Smooth muscle cell (in vitro differentiated cells): Measurements from ENCODE around the gene UBE2H. TPM values are rescaled to one million over a fixed set of nuclear protein-coding genes. Genes with fewer than 3 reads are reported as not detected.

ENCODE experiments used
- DNase-seq: peaks from one replicate; lab custom pipeline; 2025; ENCODE audit not compliant: unreplicated experiment; lab: John Stamatoyannopoulos, UW
- H2AFZ ChIP-seq: fragments of 200-600 bp; sonication (generic); 2 replicates; pipeline ENCODE4 v1.6.0; 2016; ENCODE audit warnings: antibody characterized with exemption, low read depth, mild to moderate bottlenecking
- H3F3A ChIP-seq: fragments of 200-600 bp; sonication (generic); 2 replicates; pipeline ENCODE4 v1.6.0; 2017; ENCODE audit warnings: antibody characterized with exemption, low read depth
- H3K27ac ChIP-seq: fragments of 200-600 bp; sonication (generic); 2 replicates; pipeline ENCODE4 v1.5.1; 2016; ENCODE audit warnings: low read depth, mild to moderate bottlenecking
- H3K27me3 ChIP-seq: fragments of 200-600 bp; sonication (generic); 2 replicates; pipeline ENCODE4 v1.6.1; 2016; ENCODE audit warnings: low read depth, mild to moderate bottlenecking
- H3K36me3 ChIP-seq: fragments of 200-600 bp; sonication (generic); 2 replicates; pipeline ENCODE4 v1.5.1; 2016; ENCODE audit warnings: low read depth
- H3K4me1 ChIP-seq: fragments of 200-600 bp; sonication (generic); 2 replicates; pipeline ENCODE4 v1.5.1; 2016; ENCODE audit warnings: low read depth
- H3K4me2 ChIP-seq: fragments of 200-600 bp; sonication (generic); 2 replicates; pipeline ENCODE4 v1.6.0; 2016; ENCODE audit warnings: mild to moderate bottlenecking
- H3K4me3 ChIP-seq: fragments of 200-600 bp; sonication (generic); 2 replicates; pipeline ENCODE4 v1.5.1; 2016; ENCODE audit warnings: mild to moderate bottlenecking
- H3K79me2 ChIP-seq: fragments of 200-600 bp; sonication (generic); 2 replicates; pipeline ENCODE4 v1.6.0; 2016; ENCODE audit warnings: low read depth, mild to moderate bottlenecking
- H3K9ac ChIP-seq: fragments of 200-600 bp; sonication (generic); 2 replicates; pipeline ENCODE4 v1.6.0; 2016; ENCODE audit warnings: low read depth
- H3K9me3 ChIP-seq: fragments of 200-600 bp; sonication (generic); replicated peaks from 2 replicates; pipeline ENCODE4 v1.5.1; 2016; ENCODE audit warnings: low read depth
- H4K20me1 ChIP-seq: fragments of 200-600 bp; sonication (generic); 2 replicates; pipeline ENCODE4 v1.6.0; 2016; ENCODE audit warnings: low read depth
- WGBS: methylation state at CpG from one replicate; pipeline ENCODE4 v1.1.7; 2016; ENCODE audit warnings: low lambda C conversion rate; 5-methylcytosine and 5-hydroxymethylcytosine counted together
- polyA plus RNA-seq: library from polyadenylated mRNA; unstranded; fragments of >200 nt; fragmentation: Nextera tagmentation; extraction: Ambion mirVana; gene quantifications from 2 replicates; pipeline ENCODE4 v1.2.1, GENCODE V29; 2016
- total RNA-seq: library from RNA; depleted of rRNA; stranded (reverse); fragments of >200 nt; gene quantifications from 2 replicates; pipeline ENCODE4 v1.2.3, GENCODE V29; 2014
- TF ChIP-seq, protein P1 (sequence below): fragments of 200-600 bp; sonication (generic); IDR thresholded peaks from 2 replicates; pipeline ENCODE4 v1.5.1; 2017; ENCODE audit warnings: borderline replicate concordance, mild to moderate bottlenecking, antibody characterized with exemption; ENCODE audit not compliant: insufficient read depth, poor library complexity, severe bottlenecking

Gene UBE2H
- total and polyA plus RNA-seq, 2 experiments from 2014 or later, result 66.1 to 94.5 TPM

DNA sequence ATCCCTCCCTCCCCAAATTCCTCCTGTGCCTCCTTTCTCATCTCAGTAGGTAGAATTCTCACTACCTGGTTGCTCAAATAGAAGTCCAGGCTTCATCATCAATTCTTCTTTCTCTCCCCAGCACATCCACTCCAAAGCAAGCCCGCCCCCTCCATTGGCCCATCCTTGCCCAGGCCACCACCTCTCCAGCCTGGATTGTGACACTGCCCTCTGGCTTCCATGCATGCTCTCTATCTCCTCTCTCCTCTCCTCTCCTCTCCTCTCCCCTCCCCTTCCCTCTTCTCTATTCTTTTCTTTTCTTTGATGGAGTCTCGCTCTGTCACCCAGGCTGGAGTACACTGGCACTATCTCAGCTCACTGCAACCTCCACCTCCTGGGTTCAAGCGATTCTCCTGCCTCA lies 144.9 kb downstream of the UBE2H start:
- no peaks in the 10 kb centered on the region for H3F3A ChIP-seq
- H3K4me1 ChIP-seq, result no peaks in the 10 kb centered on the region
- no peaks in the 10 kb centered on the region for H3K27me3 ChIP-seq
- H3K4me3 ChIP-seq, result no peak overlapping the region
- TF ChIP-seq, protein P1, sequence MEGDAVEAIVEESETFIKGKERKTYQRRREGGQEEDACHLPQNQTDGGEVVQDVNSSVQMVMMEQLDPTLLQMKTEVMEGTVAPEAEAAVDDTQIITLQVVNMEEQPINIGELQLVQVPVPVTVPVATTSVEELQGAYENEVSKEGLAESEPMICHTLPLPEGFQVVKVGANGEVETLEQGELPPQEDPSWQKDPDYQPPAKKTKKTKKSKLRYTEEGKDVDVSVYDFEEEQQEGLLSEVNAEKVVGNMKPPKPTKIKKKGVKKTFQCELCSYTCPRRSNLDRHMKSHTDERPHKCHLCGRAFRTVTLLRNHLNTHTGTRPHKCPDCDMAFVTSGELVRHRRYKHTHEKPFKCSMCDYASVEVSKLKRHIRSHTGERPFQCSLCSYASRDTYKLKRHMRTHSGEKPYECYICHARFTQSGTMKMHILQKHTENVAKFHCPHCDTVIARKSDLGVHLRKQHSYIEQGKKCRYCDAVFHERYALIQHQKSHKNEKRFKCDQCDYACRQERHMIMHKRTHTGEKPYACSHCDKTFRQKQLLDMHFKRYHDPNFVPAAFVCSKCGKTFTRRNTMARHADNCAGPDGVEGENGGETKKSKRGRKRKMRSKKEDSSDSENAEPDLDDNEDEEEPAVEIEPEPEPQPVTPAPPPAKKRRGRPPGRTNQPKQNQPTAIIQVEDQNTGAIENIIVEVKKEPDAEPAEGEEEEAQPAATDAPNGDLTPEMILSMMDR, result no peak
- DNase-seq, result no peak
- no peaks in the 10 kb centered on the region for H3K36me3 ChIP-seq
- H3K79me2 ChIP-seq, result no peaks in the 10 kb centered on the region
- H3K9me3 ChIP-seq, result no peaks in the 10 kb centered on the region
- H4K20me1 ChIP-seq, result no peaks in the 10 kb centered on the region
- WGBS, result 82% methylated on average over 2 of the region's 3 CpGs
- no peak overlapping the region for H3K27ac ChIP-seq
- H2AFZ ChIP-seq, result no peak overlapping the region
- H3K9ac ChIP-seq, result no peak overlapping the region
- no peak overlapping the region for H3K4me2 ChIP-seq

DNA sequence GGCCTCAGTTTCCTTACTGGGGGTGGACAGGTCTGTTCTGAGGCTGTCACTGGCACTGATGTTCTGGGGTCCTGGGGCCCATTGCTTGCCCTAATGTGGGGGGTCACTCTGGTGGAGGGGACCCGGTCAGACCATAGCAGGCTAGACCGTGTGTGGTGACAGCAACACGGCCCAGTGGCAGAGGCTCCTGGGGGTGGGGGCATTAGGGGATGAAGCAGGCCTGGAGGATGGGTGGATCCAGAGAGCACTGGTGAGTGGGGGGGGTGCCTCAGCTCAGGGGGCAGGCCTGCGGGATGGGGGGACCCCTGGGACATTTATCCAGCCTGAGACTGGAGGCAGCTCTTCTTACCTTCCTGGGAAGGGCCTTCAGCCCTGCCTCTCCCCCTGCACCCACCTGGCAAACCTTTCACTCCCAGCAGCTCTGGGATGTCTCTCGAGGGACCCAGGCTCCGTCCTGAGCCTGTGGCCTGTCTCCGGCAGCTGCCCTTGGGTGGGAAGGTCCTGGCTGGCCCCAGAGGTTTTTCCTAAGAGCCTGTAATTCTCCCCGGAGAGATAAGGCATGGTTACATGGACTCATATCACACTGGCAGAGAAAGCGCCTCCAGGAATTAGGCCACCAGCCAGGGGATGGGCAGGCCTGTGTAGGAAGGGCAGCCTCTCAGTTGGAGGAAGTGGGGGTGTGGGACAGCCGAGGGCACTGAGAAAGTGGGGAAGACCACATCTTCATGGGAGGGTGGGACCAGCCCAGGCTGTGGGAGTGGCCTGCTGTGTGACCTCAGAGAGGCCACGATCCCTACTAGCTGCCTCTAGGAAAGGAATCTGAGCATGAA lies 147.7 kb downstream of the UBE2H start:
- Histone ChIP-seq H4K20me1 (no peaks in the 10 kb centered on the region), H2AFZ (no peak overlapping the region), H3F3A (no peaks in the 10 kb centered on the region), H3K4me3 (no peak overlapping the region), H3K4me1 (no peaks in the 10 kb centered on the region), H3K9ac (no peak overlapping the region), H3K36me3 (no peaks in the 10 kb centered on the region), H3K27me3 (no peaks in the 10 kb centered on the region), H3K79me2 (no peaks in the 10 kb centered on the region), H3K9me3 (no peaks in the 10 kb centered on the region), H3K4me2 (no peak overlapping the region), H3K27ac (no peak overlapping the region)
- TF ChIP-seq, protein P1, result no peak
- no peak for DNase-seq
- 59% methylated on average over 10 of the region's 11 CpGs for WGBS

DNA sequence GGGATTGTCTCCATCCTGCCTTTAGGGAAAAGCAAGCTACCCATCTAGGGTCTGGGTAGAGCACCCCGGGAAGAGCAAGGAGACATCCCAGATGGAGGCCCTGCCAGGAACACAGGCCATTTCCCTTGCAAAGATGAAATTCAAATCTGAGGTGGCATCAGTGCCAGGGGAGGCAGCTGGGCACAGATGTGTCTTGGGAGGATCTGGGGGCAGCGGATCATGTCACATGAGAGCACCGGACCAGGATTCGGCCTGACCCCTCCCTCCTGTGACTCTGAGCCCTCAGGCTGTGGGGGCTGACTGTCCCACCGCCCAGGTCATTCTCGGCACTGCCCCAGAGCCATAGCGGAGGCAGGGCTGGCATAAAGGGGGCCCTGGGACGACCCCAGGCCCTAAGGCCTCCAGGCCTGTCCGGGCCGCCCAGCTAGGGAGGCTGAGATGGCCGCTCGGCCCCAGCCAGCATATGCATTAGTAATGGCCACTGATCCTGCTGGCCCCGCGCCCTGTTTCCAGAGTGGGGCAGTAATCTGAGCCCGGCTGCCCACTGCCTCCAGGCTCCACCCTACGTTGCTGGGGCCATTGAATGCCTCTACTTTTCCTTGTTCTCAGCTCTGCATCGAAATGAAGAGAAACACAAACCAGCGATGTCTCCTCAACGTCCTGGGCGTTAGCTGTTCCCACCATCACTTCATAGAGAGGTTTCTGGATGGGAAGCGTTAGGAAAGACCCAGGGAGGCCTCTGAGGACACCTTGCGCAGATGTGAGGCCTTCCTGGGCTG lies 148.5 kb downstream of the UBE2H start:
- no peak overlapping the region for H3K9ac ChIP-seq
- WGBS, result 94% methylated on average over 22 of the region's 22 CpGs
- H3K9me3 ChIP-seq, result no peaks in the 10 kb centered on the region
- no peak for DNase-seq
- H3K79me2 ChIP-seq, result no peaks in the 10 kb centered on the region
- H3K4me2 ChIP-seq, result no peak overlapping the region
- H3K27ac ChIP-seq, result no peak overlapping the region
- no peaks in the 10 kb centered on the region for H3F3A ChIP-seq
- H3K36me3 ChIP-seq, result no peaks in the 10 kb centered on the region
- no peak overlapping the region for H3K4me3 ChIP-seq
- no peak overlapping the region for H2AFZ ChIP-seq
- H3K27me3 ChIP-seq, result no peaks in the 10 kb centered on the region
- H4K20me1 ChIP-seq, result no peaks in the 10 kb centered on the region
- H3K4me1 ChIP-seq, result no peaks in the 10 kb centered on the region
- TF ChIP-seq, protein P1, result no peak
